GM19467 (cell line): ENCODE results near the gene COL23A1.

Source experiments
- ATAC-seq: cut with Tn5 transposase; IDR thresholded peaks from one replicate; pipeline ENCODE4 v1.9.1; 2021; ENCODE audit warnings: mild to moderate bottlenecking, moderate library complexity; ENCODE audit not compliant: unreplicated experiment

Gene COL23A1

DNA sequence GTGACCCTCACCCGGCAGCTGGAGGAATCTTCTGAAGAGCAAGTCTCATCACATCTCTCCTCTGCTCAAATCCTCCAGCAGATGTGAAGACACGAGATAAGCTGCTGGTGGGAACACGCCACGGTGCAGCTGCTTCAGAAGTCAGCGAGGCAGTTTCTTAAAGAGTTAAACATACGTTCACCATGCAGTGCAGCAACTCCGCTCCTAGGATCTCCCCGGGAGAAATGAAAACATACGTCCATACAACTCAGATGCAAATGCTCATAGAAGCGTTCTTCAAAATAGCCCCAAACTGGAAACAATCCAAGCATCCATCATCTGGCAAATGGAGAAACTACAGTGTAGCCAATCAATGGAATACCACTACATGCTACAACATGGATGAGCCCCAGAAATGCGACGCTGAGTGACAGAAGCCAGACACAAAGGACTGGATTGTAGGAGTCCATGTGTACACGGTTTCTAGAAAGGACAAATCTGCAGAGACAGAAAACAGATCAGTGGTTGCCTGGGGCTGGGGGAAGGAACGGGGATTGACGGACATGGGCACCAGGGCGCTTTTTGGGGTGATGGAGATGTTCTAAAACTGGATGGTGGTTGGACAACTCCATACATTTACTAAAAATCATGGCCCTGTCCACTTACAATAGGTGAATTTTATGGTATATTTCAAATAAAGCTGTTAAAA, 150.6 kb downstream of the COL23A1 start:
- ATAC-seq: no peak

DNA sequence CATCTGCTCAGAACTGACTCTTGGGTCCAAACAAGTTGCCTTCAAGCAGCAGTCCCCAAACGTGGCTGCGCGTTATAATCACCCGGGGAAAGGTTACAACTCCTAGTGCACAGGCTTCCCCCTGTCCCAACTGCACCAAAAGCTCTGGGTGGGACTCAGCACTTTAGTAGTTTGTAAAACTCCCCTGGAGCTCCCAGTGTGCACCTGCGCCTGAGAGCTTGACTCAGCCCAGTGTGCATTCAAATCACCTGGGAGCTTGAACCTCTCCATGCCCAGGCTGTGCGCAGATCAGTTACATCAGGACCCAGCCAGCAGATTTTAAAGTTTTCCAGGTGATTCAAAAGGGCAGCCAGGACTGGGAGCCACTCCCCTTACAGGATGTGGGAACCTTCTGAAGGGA, 151.4 kb downstream of the COL23A1 start:
- ATAC-seq: no peak

DNA sequence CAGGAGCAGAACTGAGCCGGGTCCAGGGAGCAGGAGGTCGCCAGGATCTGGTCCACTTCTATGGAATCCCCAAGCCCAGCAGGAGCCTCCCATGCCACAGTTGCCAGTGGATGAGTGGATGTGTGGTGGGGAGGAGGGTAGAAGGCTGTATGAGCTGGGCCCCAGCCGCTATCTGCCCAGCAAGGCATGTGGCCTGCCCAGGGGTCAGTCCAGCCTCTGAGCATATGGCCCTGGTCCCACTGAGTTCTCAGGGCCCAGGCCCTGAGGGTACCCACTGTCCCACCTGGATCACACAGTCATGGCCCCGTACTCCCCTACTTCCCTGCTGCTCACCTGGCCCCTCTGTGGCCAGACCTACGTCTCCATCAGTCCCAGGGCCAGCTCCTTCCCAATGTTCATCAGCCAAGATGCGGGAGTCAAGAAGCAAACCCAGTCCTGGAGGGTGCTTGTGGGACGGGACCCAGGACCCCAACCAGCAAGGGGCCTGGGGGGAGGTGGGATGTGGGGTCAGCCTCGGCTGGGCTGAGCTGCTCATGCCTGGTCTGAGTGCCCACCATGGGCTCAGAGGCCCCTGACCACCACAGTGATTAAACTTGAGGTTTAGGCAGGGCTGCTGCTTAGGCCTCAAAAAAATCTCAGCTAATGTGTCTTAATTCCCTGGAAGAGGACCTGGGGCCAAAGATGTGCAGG, 152.7 kb downstream of the COL23A1 start:
- no peak for ATAC-seq

DNA sequence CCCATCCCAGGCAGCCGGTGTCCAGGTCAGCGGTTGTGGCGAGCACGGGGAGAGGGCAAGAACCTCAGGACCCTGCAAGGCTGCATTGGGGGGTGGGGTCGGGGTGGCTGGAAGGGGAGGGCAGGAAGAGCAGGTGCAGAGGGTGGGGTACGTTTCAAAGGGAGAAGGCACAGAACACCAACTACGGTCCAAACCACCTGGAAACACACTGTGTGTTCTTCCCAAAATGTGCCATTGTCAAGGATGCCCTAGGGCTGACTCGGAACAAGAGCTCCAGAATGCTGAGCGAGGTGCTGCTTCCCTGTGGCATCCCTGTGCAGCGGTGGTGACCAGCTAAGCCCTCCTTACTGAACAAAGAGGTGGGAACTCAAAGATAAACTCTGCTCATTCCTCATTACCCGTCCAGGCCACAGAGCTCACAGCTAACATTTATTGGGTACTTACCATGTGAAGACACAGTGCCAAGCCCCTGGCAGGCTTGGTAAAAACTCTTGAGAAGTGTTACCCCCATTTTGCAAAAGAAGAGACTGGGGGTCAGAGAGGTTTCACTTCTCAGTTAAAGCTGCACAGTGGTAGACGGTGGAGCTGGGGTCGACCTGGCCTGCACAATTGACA, 153.8 kb downstream of the COL23A1 start:
- no peak for ATAC-seq

DNA sequence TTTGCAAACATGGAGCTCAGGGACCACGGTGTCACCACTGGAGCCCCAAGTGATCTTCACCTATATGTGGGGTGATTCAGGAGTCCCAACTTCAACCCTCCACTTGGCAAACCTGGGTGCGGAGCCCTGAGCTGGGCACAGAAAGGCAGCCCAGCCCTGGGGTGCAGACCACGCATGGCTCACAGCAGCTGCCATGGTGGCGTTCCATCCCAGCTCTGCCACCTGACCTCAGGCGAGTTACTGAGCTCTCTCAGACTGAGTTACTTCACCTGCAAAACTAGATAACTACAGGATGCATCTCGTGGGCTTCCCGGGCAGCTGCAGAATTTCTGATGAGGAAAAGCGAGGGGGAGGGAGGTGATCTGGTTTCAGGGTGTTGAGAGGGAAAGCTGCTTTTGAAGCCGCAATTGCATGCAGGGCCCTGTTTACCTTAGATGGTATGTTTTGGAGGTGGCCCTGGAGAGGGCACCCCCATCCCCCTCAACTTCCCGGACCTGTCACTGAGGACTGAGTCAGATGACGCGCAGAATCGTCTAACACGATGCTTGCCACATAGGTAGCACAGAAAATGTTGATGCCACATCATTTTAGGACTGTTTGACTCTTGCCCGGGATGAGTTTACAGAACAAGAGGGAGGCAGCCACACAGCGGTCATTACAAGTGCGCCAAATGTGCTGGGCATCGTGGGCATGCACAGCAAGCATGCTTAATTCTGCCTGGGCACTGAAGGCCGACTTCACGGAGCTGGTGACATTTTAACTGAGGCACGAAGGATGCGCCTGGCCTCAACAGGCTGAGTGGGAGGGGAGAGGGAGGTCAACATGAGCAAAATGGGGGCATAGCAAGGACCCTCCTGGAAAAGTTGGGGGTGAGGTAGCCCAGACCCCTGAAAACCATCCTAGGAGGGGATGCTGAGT, 154.6 kb downstream of the COL23A1 start:
- no peak for ATAC-seq

DNA sequence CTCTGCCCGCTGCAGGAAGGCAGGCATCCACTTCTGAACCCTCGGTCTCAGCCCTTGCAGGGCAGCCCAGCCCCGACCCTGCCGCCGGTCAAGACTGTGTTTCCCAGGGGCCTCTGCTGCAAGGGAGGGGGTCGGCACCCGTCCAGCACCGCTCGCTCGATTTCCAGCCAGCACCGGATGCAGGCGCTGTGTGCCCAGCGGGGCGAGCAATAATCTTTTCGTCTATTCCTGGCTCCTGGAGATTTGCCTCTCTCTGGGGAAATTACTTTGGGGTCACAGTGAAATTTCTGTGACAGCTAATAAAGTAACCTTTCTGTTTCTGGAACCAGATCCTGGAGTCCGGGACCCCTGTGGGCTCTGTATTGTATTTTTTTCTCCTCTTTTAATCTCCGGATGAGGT, 155.3 kb downstream of the COL23A1 start:
- no peak for ATAC-seq

DNA sequence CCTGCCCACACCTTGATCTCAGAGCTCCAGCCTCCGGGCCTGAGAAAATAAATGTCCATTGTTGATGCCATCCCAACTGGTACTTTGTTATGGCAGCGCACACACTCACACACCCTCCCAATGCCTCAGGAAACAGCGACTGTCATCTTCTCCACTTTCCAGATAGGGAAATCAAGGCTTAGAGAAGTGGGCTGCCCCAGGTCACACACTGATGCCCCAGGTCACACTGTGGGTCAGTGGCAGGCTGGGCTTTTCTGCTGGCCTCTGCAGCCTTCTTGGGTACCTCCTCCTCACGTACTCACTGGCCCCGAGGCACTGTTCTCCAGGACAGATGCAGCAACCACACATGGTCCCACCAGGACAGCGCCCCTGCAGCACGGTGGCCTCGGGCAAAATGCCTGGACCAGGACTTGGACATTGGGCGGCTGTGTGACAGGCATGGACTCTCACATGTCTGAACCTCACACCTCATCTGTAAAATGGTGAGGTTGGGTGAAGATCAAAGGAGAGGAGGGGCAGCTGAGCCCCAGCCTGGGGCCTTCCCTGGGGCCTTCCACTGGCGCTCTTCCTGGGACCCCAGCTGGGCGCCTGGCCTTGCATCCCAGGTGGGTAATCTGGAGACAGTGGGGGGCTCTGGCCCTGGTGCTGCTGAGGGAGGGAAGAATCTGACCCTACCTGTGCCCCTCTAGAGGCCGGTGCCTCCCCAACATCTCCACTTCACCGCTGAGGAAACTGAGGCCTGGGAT, 156.0 kb downstream of the COL23A1 start:
- no peak for ATAC-seq

DNA sequence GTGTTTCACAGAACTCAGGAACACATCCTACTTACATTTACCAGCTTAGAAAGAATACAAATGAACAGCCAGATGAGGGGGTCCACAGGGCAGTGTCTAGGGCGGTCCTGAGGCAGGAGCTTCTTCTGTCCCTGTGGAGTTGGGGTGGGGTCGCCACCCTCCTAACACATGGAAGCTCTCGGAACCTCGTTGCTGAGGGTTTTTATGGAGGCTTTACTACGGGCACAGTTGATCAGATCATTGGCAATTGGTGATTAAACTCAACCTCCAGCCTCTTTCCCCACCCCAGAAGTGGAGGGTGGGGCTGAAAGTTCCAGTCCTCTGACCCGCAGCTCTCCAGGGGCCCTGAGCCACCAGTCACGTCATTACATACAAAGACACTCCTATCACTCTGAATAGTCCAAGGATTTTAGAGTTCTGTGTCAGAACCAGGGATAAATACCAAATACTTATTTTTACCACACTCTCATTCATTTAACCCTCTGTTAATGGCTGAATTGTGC, 156.9 kb downstream of the COL23A1 start:
- ATAC-seq: no peak

DNA sequence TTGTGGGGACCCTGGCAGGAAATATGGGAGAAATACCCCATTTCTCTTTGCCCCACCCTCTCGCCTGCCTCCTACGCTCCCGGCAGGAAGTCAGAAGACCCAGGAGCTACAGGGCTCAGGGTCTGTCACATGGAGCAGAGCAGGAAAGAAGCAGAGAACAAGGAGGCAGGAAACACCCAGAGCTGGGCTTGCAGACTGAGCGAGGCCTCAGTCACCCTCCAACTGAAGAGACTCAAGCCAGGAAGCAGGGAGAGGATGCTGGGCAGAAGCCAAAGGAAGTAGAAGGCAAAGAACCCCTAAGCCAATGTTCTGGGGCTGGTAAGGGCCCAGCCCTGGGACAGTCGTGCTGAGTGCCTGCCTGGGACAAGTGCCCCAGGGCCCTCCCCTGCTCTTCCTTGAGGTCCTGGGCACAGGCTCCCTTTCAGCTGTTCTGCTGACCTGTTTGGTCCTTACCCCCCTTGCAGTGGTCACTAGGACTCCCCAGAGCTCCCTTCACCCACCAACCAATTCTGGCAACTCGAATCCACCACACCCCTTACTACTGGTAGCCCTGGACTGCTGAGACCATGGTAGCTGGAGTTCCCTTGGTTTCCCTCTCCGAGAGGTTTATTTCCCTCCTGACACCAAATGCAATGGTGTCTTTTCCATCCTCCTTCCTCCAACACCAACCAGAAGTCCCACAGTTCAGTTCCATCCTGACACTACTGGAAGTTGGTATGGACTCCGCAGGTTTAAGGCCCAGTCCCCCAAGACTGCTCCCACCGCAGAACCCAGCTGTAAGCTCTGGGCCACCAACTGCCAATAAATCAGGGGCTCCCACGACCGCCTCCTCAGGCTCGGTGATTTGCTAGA, 157.5 kb downstream of the COL23A1 start:
- no peak for ATAC-seq

DNA sequence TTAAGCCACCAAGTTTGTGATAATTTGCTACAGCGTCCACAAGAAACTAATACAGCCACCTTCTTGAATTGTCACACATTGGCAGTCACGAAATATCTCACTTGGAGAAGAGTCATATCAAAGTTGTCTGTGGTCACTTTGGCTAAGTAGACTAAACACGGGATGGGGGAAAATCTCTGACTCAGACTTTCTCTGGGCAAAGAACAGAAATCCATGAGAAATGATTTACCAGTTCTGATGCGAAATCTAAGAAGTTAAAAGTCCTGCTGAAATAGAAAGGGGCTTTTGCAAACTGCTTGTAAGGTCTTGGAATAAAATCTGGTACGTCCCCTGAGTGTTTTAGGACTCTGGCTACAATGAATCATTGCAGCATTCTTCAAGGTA, 158.4 kb downstream of the COL23A1 start:
- ATAC-seq: no peak

DNA sequence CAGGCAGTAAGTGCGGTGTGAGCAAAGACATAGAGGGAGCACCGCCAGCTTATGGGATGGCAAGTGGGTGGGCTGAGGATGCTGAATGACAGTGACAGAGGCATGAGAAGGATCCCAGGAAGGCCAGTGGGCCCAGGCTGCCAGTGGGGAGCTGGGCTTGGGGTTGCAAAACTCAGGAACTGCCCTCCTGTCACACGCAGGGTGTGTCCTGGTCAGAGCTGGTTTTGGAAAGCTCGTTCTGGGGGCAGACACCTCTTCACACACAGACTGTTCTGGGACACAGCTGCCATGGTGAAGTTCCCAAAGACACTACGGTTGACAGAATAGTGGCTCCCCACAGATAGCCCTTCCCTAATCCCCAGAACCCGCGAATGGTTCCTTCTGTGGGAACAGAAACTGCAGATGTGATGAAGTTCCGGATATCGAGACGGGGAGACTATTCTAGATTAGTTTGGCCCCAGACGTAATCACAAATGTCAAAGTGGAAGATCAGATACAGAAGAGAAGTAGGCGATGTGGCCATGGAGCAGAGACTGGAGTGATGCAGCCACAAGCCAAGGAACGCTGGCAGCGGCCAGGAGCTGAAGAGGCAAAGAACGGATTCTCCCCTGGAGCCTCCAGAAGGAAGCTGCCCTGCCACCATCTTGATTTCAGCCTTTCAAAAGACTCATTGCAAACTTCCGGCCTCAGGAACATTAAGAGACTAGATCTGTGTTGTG, 159.0 kb downstream of the COL23A1 start:
- no peak for ATAC-seq

DNA sequence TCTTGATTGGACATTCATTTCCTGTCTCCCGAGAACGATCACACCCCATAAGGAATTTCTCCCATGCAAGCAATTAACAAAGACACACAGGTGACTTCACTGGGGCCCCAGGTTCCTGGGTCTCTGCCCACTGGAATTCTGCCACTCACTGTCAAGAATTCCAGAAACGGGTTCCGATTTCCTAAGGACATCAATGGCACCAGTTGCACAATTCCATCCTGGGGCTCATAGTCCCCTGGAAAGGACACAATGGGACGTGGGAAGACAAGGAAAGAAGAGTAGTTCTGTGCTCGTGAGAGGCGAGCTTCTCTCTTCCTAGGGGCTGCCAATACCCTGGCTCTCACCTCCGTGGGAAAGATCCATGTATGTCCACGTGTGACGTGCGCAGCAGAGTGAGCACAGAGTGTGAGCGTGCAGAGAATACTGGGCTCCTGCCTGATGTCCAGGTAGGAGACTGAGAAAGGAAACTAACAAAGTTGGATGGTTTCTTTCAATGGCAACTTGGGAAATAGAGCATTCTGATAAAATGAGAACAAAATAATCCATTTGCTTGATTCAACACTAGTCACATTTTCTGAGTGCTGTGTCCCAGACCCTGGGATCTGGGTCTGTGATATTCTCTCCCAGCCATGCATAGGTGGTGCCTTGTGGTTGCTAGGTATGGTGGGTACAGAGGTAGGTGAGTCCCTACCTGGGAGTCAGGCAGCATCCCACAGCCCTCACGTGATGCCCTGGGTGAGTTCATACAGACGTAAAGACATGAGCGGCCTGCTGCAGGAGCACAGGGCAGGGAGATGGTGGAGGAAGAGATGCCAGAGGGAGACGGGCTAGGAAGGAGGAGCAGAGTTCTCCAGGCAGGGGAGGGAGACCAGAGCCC, 159.8 kb downstream of the COL23A1 start:
- ATAC-seq: no peak

DNA sequence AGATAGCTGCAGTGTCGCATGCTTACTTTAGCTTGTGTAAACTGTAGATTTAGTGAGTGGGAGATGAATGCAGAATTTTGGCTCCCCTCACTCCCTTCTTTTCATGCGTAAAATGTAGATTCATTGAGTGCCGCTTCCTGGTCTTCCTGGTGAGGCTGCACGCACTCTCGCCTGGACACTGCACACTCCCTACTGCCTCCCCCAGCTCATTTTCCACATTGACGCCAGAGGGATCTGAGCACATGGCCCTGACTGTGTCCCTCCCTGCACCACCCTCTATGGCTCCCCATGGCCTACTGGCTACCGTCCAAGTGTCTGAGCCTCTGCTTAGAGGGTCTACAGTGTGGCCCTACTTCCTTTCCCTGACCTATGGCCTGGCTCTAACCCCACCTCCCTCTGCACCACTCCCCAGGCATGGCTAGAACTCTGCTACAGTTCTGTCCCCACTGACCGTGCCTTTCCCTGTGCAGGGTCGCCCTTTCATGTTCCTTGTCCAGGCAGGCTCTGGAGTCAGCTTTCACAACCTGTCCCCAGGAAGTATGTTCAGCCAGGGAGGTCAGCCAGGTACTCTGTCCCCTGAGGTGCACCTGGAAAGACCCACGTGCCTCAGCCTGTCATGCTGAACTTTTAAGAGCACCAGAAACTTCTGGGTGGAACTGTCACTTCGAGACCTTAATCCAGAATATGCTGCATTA, 160.6 kb downstream of the COL23A1 start:
- no peak for ATAC-seq

DNA sequence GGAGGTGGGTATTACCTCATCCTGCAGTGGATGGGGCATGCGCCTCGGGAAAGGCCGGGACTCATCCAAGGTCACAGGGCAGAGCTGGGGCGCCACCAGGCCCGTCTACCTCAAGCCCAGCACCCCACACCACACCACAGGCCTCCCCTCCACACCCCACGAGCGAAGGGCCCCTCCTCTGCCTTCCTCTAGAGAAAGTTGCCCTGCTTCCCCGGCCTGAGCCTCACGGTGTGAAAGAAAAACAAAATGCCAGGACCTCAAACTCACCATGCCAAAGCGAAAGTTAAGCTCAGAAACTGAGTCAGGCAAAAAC, 161.1 kb downstream of the COL23A1 start:
- ATAC-seq: no peak

DNA sequence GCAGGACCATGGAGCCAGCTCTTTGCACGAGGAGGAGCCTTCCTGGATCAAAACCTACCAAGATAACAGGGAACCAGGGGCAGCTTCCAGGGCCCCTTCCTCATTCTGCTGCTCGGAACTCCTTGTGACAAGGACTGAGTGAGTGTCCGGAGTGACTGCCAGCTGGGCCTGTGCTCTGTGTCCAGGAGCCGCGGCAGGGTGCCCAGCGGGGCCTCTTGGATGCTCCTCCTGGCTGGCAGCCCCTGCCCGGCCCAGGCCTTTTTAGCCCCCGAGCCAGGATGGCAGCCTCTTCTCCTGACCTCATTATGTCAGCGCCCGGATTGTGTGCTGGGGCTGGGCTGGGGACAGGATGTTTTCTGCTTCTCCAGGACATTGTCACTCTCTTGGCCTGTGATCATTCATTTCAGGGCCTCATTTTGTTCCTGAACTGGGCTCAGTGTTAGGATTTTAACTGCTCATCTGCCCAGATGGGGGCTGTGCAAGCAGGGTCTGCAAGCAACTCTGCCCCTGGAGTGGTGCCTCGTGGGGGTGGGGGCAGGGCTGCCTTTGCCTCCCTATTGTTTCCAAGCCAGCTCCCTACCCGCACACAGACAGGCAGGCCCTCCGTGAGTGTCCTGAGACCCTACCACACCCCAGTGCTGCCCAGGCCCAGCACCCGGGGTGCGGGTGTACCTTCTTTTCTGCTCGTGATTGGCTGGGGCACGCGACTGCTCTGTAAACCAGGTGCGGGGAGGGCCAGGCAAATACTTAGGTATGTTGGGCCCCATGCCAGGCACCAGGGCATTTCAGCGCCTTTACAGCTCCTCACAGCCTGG, 161.6 kb downstream of the COL23A1 start:
- no peak for ATAC-seq

DNA sequence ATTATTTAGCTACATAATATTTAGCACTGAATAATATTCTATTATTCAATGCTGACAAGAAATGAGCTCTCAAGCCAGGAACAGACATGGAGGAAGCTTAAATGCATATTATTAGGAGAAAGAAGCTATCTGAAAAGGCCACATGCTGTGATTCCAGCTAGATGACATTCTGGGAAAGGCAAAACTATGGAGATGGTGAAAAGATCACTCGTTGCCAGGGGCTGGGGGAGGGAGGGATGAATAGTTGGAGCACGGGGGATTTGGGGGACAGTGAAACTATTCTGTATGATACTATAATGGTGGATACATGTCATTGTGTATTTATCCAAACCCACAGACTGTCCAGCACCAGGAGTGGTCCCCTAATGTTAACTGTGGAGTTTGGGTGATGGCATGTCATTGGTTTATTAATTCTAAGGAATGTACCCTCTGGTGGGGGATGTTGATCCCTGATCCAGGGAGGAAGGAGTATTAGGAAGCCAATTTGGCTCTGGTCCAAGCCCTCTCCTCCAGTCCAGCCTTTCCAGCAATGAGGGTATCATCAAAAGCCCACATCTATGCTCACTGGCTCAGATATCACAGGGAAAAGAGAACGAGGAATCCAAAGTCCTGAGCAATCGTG, 162.5 kb downstream of the COL23A1 start:
- ATAC-seq: no peak
